ENCODE results near the gene PCMT1. TPM values are rescaled to one million over a fixed set of nuclear protein-coding genes. Genes with fewer than 3 reads are reported as not detected.
A peak's percentile ranks its signal among the peaks of the same experiment; 100 is the strongest.

PCMT1 gene
- total and polyA plus RNA-seq, 2 of the 13 experiments (the other 11 are each of a cell fraction or from before 2014, with no cell fraction given), result 112 to 169 TPM

DNA sequence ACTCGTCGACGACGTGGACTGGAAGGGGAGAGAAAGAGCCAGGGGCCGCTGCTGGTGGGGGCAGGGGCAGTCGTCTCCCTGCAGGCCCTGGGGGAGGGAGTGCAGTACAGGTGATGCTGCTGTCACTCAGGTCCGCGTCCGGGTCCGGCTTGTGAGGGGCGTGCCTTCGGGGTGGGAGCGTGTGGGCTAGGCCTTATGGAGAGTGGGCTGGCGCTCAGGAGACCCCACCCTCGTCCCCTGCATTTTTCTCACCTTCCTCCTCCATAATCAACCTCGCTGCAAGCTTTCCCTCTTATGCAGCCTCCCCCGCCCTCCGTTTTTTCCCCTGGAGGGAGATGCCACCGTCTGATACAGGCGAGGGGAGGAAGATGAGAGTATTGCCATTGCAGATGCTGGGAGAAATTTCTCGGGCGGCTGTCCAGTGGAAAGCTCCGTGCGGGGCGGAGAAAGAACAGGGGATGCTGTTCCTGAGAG lies 632 bp downstream of the PCMT1 start (continued):
- TF ChIP-seq, protein P1, sequence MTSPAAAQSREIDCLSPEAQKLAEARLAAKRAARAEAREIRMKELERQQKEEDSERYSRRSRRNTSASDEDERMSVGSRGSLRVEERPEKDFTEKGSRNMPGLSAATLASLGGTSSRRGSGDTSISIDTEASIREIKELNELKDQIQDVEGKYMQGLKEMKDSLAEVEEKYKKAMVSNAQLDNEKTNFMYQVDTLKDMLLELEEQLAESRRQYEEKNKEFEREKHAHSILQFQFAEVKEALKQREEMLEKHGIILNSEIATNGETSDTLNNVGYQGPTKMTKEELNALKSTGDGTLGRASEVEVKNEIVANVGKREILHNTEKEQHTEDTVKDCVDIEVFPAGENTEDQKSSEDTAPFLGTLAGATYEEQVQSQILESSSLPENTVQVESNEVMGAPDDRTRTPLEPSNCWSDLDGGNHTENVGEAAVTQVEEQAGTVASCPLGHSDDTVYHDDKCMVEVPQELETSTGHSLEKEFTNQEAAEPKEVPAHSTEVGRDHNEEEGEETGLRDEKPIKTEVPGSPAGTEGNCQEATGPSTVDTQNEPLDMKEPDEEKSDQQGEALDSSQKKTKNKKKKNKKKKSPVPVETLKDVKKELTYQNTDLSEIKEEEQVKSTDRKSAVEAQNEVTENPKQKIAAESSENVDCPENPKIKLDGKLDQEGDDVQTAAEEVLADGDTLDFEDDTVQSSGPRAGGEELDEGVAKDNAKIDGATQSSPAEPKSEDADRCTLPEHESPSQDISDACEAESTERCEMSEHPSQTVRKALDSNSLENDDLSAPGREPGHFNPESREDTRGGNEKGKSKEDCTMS (CRISPR knock-in tag; conservative IDR thresholded peaks at IDR 0.05), result no peak
- no peak for TF ChIP-seq ZNF7 (CRISPR knock-in tag; IDR thresholded peaks at IDR 0.05)
- no peak for TF ChIP-seq ZNF10 (CRISPR knock-in tag; IDR thresholded peaks at IDR 0.05; ENCODE audit: borderline replicate concordance, low read depth)
- TF ChIP-seq, protein P2, sequence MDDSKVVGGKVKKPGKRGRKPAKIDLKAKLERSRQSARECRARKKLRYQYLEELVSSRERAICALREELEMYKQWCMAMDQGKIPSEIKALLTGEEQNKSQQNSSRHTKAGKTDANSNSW (CRISPR knock-in tag; IDR thresholded peaks at IDR 0.05; ENCODE audit: borderline replicate concordance), result no peak
- TF ChIP-seq RORA (CRISPR knock-in tag; IDR thresholded peaks at IDR 0.05), result no peak
- TF ChIP-seq, protein P3, sequence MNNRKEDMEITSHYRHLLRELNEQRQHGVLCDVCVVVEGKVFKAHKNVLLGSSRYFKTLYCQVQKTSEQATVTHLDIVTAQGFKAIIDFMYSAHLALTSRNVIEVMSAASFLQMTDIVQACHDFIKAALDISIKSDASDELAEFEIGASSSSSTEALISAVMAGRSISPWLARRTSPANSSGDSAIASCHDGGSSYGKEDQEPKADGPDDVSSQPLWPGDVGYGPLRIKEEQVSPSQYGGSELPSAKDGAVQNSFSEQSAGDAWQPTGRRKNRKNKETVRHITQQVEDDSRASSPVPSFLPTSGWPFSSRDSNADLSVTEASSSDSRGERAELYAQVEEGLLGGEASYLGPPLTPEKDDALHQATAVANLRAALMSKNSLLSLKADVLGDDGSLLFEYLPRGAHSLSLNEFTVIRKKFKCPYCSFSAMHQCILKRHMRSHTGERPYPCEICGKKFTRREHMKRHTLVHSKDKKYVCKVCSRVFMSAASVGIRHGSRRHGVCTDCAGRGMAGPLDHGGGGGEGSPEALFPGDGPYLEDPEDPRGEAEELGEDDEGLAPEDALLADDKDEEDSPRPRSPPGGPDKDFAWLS (CRISPR knock-in tag; IDR thresholded peaks at IDR 0.05; ENCODE audit: borderline replicate concordance), result no peak
- TF ChIP-seq, protein P4, sequence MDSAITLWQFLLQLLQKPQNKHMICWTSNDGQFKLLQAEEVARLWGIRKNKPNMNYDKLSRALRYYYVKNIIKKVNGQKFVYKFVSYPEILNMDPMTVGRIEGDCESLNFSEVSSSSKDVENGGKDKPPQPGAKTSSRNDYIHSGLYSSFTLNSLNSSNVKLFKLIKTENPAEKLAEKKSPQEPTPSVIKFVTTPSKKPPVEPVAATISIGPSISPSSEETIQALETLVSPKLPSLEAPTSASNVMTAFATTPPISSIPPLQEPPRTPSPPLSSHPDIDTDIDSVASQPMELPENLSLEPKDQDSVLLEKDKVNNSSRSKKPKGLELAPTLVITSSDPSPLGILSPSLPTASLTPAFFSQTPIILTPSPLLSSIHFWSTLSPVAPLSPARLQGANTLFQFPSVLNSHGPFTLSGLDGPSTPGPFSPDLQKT (CRISPR knock-in tag; IDR thresholded peaks at IDR 0.05; ENCODE audit: borderline replicate concordance), result no peak
- TF ChIP-seq, protein P5, sequence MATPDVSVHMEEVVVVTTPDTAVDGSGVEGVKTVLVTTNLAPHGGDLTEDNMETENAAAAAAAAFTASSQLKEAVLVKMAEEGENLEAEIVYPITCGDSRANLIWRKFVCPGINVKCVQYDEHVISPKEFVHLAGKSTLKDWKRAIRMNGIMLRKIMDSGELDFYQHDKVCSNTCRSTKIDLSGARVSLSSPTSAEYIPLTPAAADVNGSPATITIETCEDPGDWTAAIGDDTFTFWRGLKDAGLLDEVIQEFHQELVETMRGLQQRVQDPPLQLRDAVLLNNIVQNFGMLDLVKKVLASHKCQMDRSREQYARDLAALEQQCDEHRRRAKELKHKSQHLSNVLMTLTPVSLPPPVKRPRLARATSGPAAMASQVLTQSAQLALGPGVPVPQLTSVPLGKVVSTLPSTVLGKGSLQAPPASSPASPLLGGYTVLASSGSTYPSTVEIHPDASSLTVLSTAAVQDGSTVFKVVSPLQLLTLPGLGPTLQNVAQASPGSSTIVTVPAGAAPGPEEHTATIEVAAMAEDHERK (CRISPR knock-in tag; IDR thresholded peaks at IDR 0.05; ENCODE audit: low read depth), result no peak
- TF ChIP-seq ZBTB20 (CRISPR knock-in tag; IDR thresholded peaks at IDR 0.05; ENCODE audit: borderline replicate concordance, low read depth), result no peak
- TF ChIP-seq, protein P6, sequence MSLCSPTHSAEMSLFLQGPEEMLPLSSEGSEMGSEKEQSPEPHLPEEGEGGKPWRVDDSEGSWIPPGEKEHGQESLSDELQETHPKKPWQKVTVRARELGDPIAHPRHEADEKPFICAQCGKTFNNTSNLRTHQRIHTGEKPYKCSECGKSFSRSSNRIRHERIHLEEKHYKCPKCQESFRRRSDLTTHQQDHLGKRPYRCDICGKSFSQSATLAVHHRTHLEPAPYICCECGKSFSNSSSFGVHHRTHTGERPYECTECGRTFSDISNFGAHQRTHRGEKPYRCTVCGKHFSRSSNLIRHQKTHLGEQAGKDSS (CRISPR knock-in tag; IDR thresholded peaks at IDR 0.05; ENCODE audit: borderline replicate concordance, low read depth), result no peak
- TF ChIP-seq, protein P7, sequence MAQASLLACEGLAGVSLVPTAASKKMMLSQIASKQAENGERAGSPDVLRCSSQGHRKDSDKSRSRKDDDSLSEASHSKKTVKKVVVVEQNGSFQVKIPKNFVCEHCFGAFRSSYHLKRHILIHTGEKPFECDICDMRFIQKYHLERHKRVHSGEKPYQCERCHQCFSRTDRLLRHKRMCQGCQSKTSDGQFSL (CRISPR knock-in tag; IDR thresholded peaks at IDR 0.05), result no peak
- TF ChIP-seq ZNF781 (CRISPR knock-in tag; IDR thresholded peaks at IDR 0.05; ENCODE audit: borderline replicate concordance, not compliant biosample characterization), result peak; percentile 13
- TF ChIP-seq, protein P8, sequence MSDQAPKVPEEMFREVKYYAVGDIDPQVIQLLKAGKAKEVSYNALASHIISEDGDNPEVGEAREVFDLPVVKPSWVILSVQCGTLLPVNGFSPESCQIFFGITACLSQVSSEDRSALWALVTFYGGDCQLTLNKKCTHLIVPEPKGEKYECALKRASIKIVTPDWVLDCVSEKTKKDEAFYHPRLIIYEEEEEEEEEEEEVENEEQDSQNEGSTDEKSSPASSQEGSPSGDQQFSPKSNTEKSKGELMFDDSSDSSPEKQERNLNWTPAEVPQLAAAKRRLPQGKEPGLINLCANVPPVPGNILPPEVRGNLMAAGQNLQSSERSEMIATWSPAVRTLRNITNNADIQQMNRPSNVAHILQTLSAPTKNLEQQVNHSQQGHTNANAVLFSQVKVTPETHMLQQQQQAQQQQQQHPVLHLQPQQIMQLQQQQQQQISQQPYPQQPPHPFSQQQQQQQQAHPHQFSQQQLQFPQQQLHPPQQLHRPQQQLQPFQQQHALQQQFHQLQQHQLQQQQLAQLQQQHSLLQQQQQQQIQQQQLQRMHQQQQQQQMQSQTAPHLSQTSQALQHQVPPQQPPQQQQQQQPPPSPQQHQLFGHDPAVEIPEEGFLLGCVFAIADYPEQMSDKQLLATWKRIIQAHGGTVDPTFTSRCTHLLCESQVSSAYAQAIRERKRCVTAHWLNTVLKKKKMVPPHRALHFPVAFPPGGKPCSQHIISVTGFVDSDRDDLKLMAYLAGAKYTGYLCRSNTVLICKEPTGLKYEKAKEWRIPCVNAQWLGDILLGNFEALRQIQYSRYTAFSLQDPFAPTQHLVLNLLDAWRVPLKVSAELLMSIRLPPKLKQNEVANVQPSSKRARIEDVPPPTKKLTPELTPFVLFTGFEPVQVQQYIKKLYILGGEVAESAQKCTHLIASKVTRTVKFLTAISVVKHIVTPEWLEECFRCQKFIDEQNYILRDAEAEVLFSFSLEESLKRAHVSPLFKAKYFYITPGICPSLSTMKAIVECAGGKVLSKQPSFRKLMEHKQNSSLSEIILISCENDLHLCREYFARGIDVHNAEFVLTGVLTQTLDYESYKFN (CRISPR knock-in tag; conservative IDR thresholded peaks at IDR 0.05), result 0 out of 2 replicates have a peak, but pooled peaks have one; percentile 6
- TF ChIP-seq ZNF124 (CRISPR knock-in tag; IDR thresholded peaks at IDR 0.05), result no peak
- TF ChIP-seq ZNF543 (CRISPR knock-in tag; IDR thresholded peaks at IDR 0.05), result no peak
- TF ChIP-seq PLRG1 (conservative IDR thresholded peaks at IDR 0.05), result no peak
